ENCODE measurements around the gene TYW1. TPM values are rescaled to one million over a fixed set of nuclear protein-coding genes. Genes with fewer than 3 reads are reported as not detected.

The TYW1 gene, protein sequence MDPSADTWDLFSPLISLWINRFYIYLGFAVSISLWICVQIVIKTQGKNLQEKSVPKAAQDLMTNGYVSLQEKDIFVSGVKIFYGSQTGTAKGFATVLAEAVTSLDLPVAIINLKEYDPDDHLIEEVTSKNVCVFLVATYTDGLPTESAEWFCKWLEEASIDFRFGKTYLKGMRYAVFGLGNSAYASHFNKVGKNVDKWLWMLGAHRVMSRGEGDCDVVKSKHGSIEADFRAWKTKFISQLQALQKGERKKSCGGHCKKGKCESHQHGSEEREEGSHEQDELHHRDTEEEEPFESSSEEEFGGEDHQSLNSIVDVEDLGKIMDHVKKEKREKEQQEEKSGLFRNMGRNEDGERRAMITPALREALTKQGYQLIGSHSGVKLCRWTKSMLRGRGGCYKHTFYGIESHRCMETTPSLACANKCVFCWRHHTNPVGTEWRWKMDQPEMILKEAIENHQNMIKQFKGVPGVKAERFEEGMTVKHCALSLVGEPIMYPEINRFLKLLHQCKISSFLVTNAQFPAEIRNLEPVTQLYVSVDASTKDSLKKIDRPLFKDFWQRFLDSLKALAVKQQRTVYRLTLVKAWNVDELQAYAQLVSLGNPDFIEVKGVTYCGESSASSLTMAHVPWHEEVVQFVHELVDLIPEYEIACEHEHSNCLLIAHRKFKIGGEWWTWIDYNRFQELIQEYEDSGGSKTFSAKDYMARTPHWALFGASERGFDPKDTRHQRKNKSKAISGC
- 12.8 and 13.9 TPM in 2 replicates for total RNA-seq

DNA sequence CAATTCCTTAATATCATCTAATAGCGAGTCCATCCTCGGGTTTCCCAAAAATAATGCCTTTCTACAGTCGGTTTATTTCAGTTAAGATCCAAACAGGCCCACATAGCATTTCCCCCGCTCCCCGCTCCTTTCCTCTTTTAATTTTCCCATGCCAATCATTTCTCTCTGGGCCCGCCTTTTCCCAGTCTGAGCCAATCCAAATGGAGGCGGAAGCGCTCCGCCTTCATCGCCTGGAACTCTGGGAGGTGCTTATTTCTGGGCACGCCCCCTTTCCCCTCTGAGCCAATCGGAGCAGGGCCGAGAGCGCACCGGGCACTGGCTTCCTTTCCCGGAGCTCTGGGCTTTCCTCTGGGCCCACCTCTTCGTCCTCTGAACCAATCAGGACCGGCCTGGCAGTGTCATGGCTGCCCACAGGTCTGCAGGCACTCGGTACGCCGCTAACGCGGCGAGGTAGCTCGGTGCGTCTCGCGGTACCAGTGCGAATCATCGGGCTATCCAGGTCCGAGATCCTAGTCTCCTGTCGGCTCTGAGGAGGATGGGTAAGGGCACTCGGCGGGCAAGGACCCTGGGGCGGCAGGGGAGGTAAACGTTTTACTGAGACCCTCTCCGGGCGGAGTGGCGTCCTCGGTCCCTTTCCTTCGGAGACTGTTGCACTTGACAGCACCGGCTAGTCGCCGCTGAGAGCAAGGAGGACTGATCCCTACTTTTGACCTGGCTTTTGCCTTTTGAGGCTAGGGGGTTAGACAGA, at the start of gene TYW1:
Gene TYW1 (plus strand): TSS at position 390 of the 748 bp plus-strand sequence. CDS start 146 bp downstream, at position 536.

DNA sequence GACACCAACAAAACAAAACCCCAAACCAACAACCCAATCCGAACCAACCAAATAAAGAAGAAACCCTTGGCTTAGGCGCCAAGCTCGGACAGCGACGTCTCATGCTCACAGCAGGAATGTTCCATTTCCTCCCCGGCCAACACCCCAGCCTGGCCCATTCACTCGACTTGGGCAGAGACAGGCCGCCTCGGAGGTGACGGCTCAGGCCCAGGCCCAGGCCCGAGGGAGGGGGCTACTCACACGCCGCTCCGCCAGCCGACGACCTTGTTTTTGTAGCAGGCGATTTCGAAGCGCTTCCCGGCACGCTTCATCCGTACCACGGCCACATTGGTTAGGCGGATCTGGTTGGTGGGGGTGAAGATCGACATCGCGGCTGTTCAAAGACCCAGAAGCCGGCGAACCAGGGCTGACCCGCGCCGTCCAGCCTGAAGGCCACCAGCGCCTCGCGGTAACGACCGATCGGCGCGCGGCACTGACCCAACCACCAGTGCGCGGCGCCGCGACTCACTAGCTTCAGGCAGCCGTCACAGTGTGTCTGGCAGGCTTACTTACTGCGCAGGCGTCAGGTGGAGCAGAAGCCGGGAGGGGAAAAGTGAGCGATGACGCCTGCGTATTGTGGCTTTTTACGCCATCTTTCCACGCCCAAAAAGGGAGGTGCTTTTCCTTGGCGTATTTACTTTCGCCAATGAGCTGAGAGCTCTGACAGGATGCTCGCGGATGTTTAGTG, 1.4 kb upstream of the TYW1 start, which contains the start of gene SBDS:
Gene SBDS (minus strand): TSS at position 537 of the 727 bp plus-strand sequence. CDS start 169 bp downstream, at position 368.

Other genes with a start within 250 kb of the TYW1 start
- 62.6 and 64.0 TPM in 2 replicates for gene TMEM248, start 75.6 kb upstream of the TYW1 start, total RNA-seq
- 76.7 and 88.5 TPM in 2 replicates for gene SBDS, start 1.2 kb upstream of the TYW1 start, total RNA-seq

All from airway epithelial cell (primary cell).